ENCODE measurements around the gene BAIAP2L2. TPM values are rescaled to one million over a fixed set of nuclear protein-coding genes. Genes with fewer than 3 reads are reported as not detected.
"Not testable (repeated sequence)": the region's sequence is repeated elsewhere in the genome, so short reads cannot be mapped to it uniquely, and the experiment has no call there.

Gene BAIAP2L2
- total RNA-seq, 4 donors from 2014 or later, result 0.13 to 1.1 (median 0.58) TPM

- Histone ChIP-seq H3K36me3 (peaks cover 0 to 61% (median 36%) of the 10 kb centered on the region in 4 donors), H3K9me3 (no peaks in the 10 kb centered on the region), H3K27me3 (no peaks in the 10 kb centered on the region), H3K27ac (replicated peaks in 1 of 4) (no peak overlapping the region), H3K4me1 (no peaks in the 10 kb centered on the region), H3K4me3 (no peak overlapping the region)
- no peak for DNase-seq (ENCODE audit: extremely low spot score)
- intact Hi-C loops (cut with DNase I), result no loop called here
- TF ChIP-seq CTCF (IDR thresholded peaks at IDR 0.05), result no peak
- no peak for TF ChIP-seq EP300 (IDR thresholded peaks at IDR 0.05)
- TF ChIP-seq POLR2A (IDR thresholded peaks at IDR 0.05; ENCODE audit: low read depth), result no peak
- TF ChIP-seq POLR2AphosphoS5 (IDR thresholded peaks at IDR 0.05), result no peak
- 84% methylated on average over 7 of the region's 11 CpGs for WGBS
Observed at GRCh38 chr22:38125751-38126201, 15.3 kb upstream of the BAIAP2L2 start.

- Histone ChIP-seq H3K27me3 (no peaks in the 10 kb centered on the region), H3K4me1 (no peaks in the 10 kb centered on the region), H3K9me3 (no peaks in the 10 kb centered on the region), H3K4me3 (no peak overlapping the region), H3K36me3 (peaks cover 0 to 60% (median 35%) of the 10 kb centered on the region in 4 donors), H3K27ac (replicated peaks in 1 of 4) (no peak overlapping the region)
- TF ChIP-seq POLR2A (IDR thresholded peaks at IDR 0.05; ENCODE audit: low read depth) (no peak), EP300 (IDR thresholded peaks at IDR 0.05) (no peak), CTCF (IDR thresholded peaks at IDR 0.05) (no peak), POLR2AphosphoS5 (IDR thresholded peaks at IDR 0.05) (no peak)
- DNase-seq (ENCODE audit: extremely low spot score), result no peak
- intact Hi-C loops (cut with DNase I), result no loop called here
- 96% methylated on average over 14 of the region's 14 CpGs for WGBS
Observed at GRCh38 chr22:38125038-38125610, 14.6 kb upstream of the BAIAP2L2 start.

DNA sequence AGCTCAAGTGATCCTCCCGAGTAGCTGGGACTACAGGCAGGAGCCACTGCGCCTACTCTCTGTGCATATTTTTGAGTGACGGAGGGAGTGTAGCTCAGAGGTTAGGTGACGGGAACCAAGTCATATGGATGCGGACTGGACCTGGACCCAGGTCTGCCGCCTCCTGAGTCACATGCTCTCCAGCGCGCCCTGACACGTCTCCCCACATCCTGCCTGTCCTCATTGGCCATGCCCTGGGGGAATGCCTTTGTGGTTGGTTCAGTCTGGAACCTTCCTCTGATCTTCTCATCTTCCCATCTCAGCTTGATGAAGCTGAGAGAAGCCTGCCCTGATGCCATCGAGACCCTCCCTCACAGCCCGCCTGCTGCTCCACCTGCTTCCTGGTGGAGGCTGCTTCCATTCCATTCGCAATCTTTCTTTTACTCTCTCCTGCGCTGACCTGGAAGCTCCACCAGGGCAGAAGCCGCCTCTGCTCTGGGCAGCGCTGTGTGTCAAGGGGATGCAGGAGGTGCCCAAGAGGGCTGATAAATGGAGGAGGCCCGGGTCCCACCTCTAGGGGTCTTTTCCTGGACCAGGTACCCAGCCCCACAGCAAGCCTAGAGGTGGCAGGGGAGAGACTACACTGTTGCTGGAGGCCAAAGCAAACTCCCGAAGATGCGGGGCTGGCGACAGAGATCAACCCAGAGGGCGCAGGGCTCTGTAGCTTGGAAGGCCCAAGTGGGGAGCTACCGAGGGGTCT lies 13.9 kb upstream of the BAIAP2L2 start:
- no peak overlapping the region for H3K4me3 ChIP-seq
- TF ChIP-seq POLR2A (IDR thresholded peaks at IDR 0.05; ENCODE audit: low read depth), result no peak
- no peak for TF ChIP-seq CTCF (IDR thresholded peaks at IDR 0.05)
- no peak for TF ChIP-seq EP300 (IDR thresholded peaks at IDR 0.05)
- no peak for TF ChIP-seq POLR2AphosphoS5 (IDR thresholded peaks at IDR 0.05)
- H3K36me3 ChIP-seq, result peaks cover 0 to 56% (median 30%) of the 10 kb centered on the region in 4 donors
- H3K27me3 ChIP-seq, result no peaks in the 10 kb centered on the region
- H3K27ac ChIP-seq (replicated peaks in 1 of 4), result no peak overlapping the region
- 89% methylated on average over 17 of the region's 21 CpGs for WGBS
- no peaks in the 10 kb centered on the region for H3K4me1 ChIP-seq
- no peaks in the 10 kb centered on the region for H3K9me3 ChIP-seq
- intact Hi-C loops (cut with DNase I), result no loop called here
- DNase-seq (ENCODE audit: extremely low spot score), result no peak

GRCh38 chr22:38122616-38123015 lies 12.1 kb upstream of the BAIAP2L2 start:
- Histone ChIP-seq H3K27ac (replicated peaks in 1 of 4) (no peak overlapping the region), H3K27me3 (no peaks in the 10 kb centered on the region), H3K4me1 (no peaks in the 10 kb centered on the region), H3K36me3 (peaks cover 0 to 42% (median 16%) of the 10 kb centered on the region in 4 donors), H3K4me3 (no peak overlapping the region), H3K9me3 (no peaks in the 10 kb centered on the region)
- TF ChIP-seq POLR2A (IDR thresholded peaks at IDR 0.05; ENCODE audit: low read depth) (no peak), POLR2AphosphoS5 (IDR thresholded peaks at IDR 0.05) (no peak)
- WGBS, result 94% methylated on average over 6 of the region's 6 CpGs
- intact Hi-C loops (cut with DNase I), result no loop called here
- DNase-seq (ENCODE audit: extremely low spot score), result no peak

DNA sequence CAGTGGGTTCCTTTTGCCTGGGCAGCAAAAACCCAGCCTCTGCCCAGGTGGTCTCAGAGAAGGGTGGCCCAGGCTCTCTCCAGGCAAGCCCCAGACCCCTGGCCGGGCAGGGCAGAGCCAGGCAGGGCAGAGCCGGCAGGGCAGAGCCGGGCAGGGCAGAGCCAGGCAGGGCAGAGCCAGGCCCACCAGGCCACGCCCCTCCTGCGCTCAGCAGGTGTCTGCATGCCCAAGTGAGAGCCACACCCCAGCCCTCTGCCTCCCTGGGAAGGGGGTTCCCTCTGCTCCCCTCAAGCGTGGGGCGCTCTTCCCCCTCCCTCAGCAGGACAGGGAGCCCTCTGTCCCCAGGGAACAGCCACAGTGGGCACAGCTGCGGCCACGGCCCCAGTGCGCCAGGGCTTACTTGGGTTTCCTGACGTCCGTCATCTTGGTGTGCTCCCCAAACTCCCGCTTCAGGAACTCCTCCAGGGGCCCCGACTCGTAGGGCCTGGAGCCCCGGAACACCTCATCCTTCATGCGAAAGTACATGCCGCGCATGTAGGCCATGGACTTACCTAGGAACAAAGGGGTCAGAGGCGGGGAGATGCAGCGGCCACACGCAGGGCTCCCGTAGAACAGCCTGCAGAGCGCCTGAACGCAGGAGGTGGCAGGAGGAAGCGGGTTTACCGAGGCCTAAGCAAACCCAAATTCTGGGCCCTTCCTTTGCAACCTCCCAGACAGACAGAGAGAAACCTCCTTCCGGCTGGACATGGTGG lies 10.1 kb upstream of the BAIAP2L2 start:
- WGBS, result 100% methylated on average over 2 of the region's 28 CpGs
- TF ChIP-seq POLR2A (IDR thresholded peaks at IDR 0.05; ENCODE audit: low read depth) (no peak), POLR2AphosphoS5 (IDR thresholded peaks at IDR 0.05) (no peak), CTCF (IDR thresholded peaks at IDR 0.05) (no peak), EP300 (IDR thresholded peaks at IDR 0.05) (no peak)

GRCh38 chr22:38118747-38119146 lies 8.3 kb upstream of the BAIAP2L2 start:
- not testable (repeated sequence) for H3K4me1 ChIP-seq; H3K4me3 ChIP-seq; H3K27ac ChIP-seq (replicated peaks in 1 of 4); H3K9me3 ChIP-seq; DNase-seq (ENCODE audit: extremely low spot score); H3K27me3 ChIP-seq
- 86% methylated on average over 2 of the region's 2 CpGs for WGBS
- H3K36me3 ChIP-seq, result peaks cover 0 to 20% (median 7%) of the 10 kb centered on the region in 4 donors
- intact Hi-C loops (cut with DNase I), result loop anchor here (5.0 to 10.0 kb wide), 2 partner anchors 116 to 234 kb away; no protein-coding TSS in a partner anchor

More for the DNA sequence above, 10.1 kb upstream of the BAIAP2L2 start:
- H3K27me3 ChIP-seq, result no peaks in the 10 kb centered on the region
- intact Hi-C loops (cut with DNase I), result no loop called here
- DNase-seq (ENCODE audit: extremely low spot score), result no peak
- H3K36me3 ChIP-seq, result peaks cover 0 to 28% (median 10%) of the 10 kb centered on the region in 4 donors
- H3K27ac ChIP-seq (replicated peaks in 1 of 4), result no peak overlapping the region
- H3K4me3 ChIP-seq, result no peak overlapping the region
- no peaks in the 10 kb centered on the region for H3K9me3 ChIP-seq
- H3K4me1 ChIP-seq, result no peaks in the 10 kb centered on the region
